ENCODE measurements around the gene ACAA2. TPM values are rescaled to one million over a fixed set of nuclear protein-coding genes. Genes with fewer than 3 reads are reported as not detected.

ACAA2 gene
- total and polyA plus RNA-seq, 2 of the 8 experiments (the other 6 are each of a cell fraction or from before 2014, with no cell fraction given) = 63.4 to 151 TPM

DNA sequence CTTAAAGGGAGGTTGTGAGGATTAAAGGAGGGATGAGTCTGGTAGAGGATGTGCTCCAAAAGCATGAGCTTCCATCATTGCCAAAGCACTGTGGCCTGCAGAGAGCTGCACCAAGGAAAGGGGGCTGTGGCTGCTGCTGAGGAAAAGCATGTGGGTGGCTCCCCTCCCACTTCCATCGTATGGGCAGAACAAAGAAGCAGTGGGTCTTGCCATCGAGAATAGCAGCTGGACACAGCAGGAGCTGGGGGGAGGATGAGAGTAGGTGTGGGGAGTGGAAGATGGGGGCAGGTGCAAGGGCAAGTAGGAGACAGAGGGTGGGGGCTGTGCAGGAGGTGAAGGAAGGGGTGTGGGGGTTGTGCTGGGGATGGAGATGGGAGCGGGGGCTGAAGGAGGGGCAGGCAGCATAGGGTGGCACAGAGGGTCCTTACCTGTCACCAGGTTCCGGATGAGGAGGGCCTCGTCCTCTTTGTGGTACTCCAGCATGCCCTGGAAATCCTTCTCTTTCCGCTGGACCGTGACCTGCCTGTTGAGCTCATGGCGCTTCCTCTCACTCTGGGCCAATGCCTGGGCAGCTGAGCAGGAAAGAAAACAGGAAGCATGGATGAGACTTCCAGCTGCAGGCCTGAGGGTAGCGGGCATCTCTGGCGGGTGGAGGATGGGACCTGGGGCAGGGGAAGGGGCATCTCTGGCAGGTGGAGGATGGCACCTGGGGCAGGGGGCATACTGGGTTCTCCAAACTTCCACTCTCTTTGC, 33.6 kb upstream of the ACAA2 start:
- H2BK5ac ChIP-seq (ENCODE audit: low read depth, low read length) = no peak overlapping the region
- H2BK15ac ChIP-seq (ENCODE audit: low read length) = no peak overlapping the region
- H3K23me2 ChIP-seq (ENCODE audit: low read depth, low read length) = no peaks in the 10 kb centered on the region; the same call in 1 of the 2 replicates
- H4K8ac ChIP-seq (ENCODE audit: extremely low read depth, insufficient read depth, low read length) = no peak overlapping the region; the same call in 1 of the 2 replicates
- peaks cover 0 to 2% of the 10 kb centered on the region in 2 experiments for H4K20me1 ChIP-seq (replicated peaks in 1 of 2; ENCODE audit: control insufficient read depth in 1 of 2, insufficient read depth in 2 of 2, low read length in 2 of 2)
- DNase-seq (ENCODE audit: low read depth in 1 of 2, low spot score in 2 of 2) (no peak), FAIRE-seq (no peak)
- no peak overlapping the region; a peak in 1 of 7 replicates for H3K9ac ChIP-seq (replicated peaks in 1 of 4; ENCODE audit: extremely low read depth in 1 of 4, low read depth in 3 of 4, low read length in 3 of 4)
- no peak overlapping the region for H4K91ac ChIP-seq (replicated peaks; ENCODE audit: insufficient read length, low read length)
- ChIA-PET POLR2A (ENCODE audit: partially characterized antibody) (interaction anchor here (1.0 to 1.6 kb wide), 3 partner anchors 15 to 356 kb away, joined by 3 to 4 read pairs (median 3); partner anchors contain the start of gene ACAA2), CTCF (ENCODE audit: partially characterized antibody) (interaction anchor here (0.7 to 14.2 kb wide), 7 partner anchors 13 to 336 kb away, joined by 3 to 157 read pairs (median 3); no protein-coding TSS in a partner anchor)
- H3K36me3 ChIP-seq (ENCODE audit: control insufficient read depth in 2 of 4, insufficient read depth in 4 of 4, low read length in 3 of 4) = no peaks in the 10 kb centered on the region
- 85% methylated on average over 5 of the region's 10 CpGs; no CpG with 5 or more reads in 1 of the 2 experiments for WGBS, 2 experiments (ENCODE audit: extremely low coverage in 1 of 2, insufficient coverage in 1 of 2, insufficient read length in 1 of 2, insufficient replicate concordance in 2 of 2, low coverage in 1 of 2, low lambda C conversion rate in 2 of 2, missing lambda C conversion rate in 1 of 2)
- H3K79me1 ChIP-seq (ENCODE audit: low read depth, low read length) = no peaks in the 10 kb centered on the region
- no peaks in the 10 kb centered on the region for H3K79me2 ChIP-seq (ENCODE audit: control insufficient read depth in 1 of 2, insufficient read depth in 2 of 2, low read length in 2 of 2)
- no peak overlapping the region for H2AK5ac ChIP-seq (ENCODE audit: low read depth, low read length)
- H2BK12ac ChIP-seq (ENCODE audit: low read depth, low read length) = no peak overlapping the region
- no peak overlapping the region for H4K5ac ChIP-seq (ENCODE audit: insufficient read length, low read depth, low read length)
- H3K56ac ChIP-seq (replicated peaks; ENCODE audit: insufficient read length, low read depth, low read length) = no peak overlapping the region
- no peak overlapping the region for H3K4ac ChIP-seq (replicated peaks; ENCODE audit: insufficient read length, low read depth, low read length)
- H3K9me3 ChIP-seq (ENCODE audit: insufficient read depth in 2 of 2, low read depth in 1 of 2, low read length in 1 of 2) = no peaks in the 10 kb centered on the region
- H3K27ac ChIP-seq (ENCODE audit: low read depth, low read length) = no peak overlapping the region
- no peak overlapping the region for H2AFZ ChIP-seq (ENCODE audit: low read length)
- H3K4me3 ChIP-seq (ENCODE audit: extremely low read depth in 1 of 4, insufficient read depth in 2 of 4, low read depth in 3 of 4, low read length in 4 of 4) = no peak overlapping the region
- TF ChIP-seq CTBP2 (IDR thresholded peaks at IDR 0.05; ENCODE audit: borderline replicate concordance, insufficient read depth, insufficient read length, low read length) = no peak
- H3K23ac ChIP-seq (ENCODE audit: insufficient read length) = no peak overlapping the region
- H2BK120ac ChIP-seq (replicated peaks; ENCODE audit: low read depth, low read length) = no peak overlapping the region
- no peak overlapping the region for H3K18ac ChIP-seq (ENCODE audit: extremely low read depth, low read length)
- H2BK20ac ChIP-seq (ENCODE audit: low read length) = no peak overlapping the region
- H3K4me2 ChIP-seq (ENCODE audit: insufficient read depth in 1 of 2, low read depth in 2 of 2, low read length in 2 of 2) = no peak overlapping the region
- H3K27me3 ChIP-seq (replicated peaks in 1 of 4; ENCODE audit: control insufficient read depth in 3 of 4, extremely low read depth in 1 of 4, insufficient read depth in 3 of 4, low read length in 3 of 4) = no peaks in the 10 kb centered on the region
- peaks cover 0 to 25% (median 9%) of the 10 kb centered on the region in 4 experiments; a peak in 5 of 7 replicates for H3K4me1 ChIP-seq (replicated peaks in 1 of 4; ENCODE audit: control insufficient read depth in 3 of 4, insufficient read depth in 4 of 4, low read length in 3 of 4)
- H3K14ac ChIP-seq (ENCODE audit: insufficient read length) = no peak overlapping the region
